IPS DF 4.7 (cell line): ENCODE data around the gene PGC.

Experiments
- DNase-seq: peaks from one replicate; pipeline ENCODE4 v3.0.0-alpha.2; 2013; ENCODE audit warnings: low spot score; ENCODE audit errors: extremely low read depth

PGC gene

GRCh38 chr6:41747256-41748101 is at the start of gene PGC:
Gene PGC, minus strand, starts transcription at chr6:41747397. Its CDS starts 63 bp downstream, at chr6:41747334.
- no peak for DNase-seq

- no peak for DNase-seq
These were observed 49.3 kb upstream of the PGC start for GRCh38 chr6:41796474-41796873.

DNA sequence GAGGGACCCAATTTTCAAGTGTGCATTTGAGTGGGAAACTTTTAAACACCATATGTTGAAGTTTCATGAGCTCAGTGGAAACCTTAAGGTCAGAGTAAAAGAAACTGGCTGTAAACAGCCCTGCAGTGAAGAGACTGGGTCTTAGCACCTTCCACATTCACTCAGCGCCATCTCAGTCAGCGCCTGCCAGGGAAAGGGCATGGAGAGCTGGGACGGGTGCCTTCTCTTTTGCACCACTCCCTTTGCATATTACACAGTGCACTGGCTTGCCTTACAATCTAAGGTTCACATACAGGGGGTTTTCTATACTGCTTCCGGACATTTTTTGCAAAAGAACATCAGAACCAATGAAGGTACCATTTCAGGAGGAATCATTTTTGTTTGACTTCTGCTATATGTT is 44.8 kb upstream of the PGC start:
- no peak for DNase-seq

DNA sequence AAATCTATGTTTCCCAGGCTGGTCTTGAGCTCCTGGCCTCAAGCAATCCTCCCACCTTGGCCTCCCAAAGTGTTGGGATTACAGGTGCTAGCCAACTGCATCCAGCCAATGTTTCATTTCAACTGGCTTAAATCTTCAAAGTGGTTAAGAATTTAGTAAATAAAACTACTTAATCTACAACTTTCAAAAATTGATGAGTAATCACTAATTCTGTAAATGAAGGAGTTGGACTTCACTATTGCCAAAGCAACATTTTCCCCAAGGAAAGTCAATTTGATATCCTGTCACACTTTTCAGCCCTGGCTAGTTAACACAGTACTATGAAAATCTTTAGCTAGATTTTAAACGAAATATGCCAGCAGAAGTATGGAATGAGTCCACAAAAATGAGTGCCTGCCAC is 44.1 kb upstream of the PGC start:
- no peak for DNase-seq

DNA sequence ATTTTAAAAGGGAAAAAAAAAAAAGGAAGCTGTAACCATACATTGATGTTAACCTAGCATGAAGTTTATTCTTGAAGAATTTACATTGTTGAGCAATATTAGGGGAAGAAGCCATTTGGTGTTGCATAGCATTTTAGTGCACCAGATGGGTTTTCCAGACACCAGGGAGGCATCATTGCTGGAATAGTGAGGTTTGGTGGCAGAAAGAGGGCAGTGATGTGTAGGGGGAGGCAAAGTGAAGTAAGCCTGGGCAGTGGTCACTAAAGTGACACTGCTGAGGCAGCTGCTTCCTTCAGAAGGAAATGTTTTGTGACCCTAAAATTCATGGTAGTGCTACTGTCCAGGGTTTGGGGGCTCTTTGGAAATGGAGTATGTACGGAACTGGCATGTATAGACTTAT is 42.8 kb upstream of the PGC start:
- DNase-seq = no peak

- DNase-seq = no peak
These were observed 42.2 kb upstream of the PGC start for GRCh38 chr6:41789390-41789724.

DNA sequence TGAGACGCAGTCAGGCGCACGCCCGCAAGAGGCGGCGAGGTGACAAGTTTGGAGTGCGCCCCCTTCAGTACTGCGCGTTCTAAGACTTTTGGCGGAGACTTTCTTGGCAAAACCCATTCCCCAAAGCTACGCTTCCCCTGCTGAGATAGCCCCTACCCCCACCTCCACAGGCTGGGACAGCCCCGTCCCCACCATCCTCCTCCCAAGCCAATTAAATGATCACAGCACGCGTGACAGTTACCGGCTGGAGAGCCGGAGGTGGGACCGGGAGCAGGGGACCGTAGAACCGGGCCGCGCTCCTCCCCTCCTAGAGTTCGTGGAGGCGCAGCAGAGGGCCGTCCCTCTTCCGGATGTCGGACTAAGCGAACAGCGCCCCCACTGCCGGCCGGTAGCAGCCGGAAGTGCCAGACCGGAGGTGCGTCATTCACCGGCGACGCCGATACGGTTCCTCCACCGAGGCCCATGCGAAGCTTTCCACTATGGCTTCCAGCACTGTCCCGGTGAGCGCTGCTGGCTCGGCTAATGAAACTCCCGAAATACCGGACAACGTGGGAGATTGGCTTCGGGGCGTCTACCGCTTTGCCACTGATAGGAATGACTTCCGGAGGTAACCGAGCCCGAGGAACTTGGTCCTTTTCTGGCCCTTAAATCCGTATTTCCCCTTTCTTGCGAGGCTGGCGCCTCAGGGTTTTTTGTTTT is 40.2 kb upstream of the PGC start, which contains the start of gene TOMM6:
Gene TOMM6, plus strand, starts transcription at position 476 of the 699 bp plus-strand sequence. Its CDS starts 4 bp downstream, at position 480.
- no peak for DNase-seq

DNA sequence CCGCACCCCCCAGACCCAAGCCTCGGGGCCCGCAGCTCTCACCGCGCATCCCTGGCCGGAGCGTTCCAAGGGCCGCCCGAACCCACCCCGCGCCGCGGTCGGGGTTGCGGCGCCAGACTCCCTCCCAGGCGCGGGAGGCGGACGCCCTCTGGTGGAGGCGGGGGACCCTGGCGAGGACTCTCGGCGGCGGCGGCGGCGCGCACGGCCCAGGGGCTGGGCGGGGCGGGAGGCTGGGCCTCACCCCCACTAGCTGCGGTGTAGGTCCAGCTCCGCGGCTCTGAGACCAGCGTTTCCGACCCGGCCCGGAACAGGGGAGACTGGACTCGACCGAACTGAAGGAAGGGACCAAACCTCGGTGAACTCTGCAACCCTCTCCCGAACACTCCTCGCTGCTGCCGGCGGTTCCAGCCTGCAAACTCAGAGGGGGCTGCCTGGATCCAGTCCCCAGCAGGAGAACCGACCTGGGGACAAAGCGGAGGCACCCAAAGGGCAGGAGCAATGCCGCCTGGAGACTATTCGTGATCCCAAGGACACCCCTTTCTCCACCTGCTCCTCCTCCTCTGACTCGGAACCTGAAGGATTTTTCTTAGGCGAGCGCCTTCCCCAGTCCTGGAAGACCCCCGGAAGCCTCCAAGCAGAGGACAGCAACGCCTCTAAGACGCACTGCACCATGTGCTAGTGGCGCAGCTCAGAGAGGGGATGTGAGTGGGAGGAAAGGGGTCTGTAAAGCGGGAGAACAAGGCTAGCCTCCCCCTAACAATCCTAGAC is 39.4 kb upstream of the PGC start:
- DNase-seq = no peak

- no peak for DNase-seq
These were observed 38.7 kb upstream of the PGC start for GRCh38 chr6:41785689-41786450.

GRCh38 chr6:41785254-41785653 is 38.1 kb upstream of the PGC start:
- no peak for DNase-seq

DNA sequence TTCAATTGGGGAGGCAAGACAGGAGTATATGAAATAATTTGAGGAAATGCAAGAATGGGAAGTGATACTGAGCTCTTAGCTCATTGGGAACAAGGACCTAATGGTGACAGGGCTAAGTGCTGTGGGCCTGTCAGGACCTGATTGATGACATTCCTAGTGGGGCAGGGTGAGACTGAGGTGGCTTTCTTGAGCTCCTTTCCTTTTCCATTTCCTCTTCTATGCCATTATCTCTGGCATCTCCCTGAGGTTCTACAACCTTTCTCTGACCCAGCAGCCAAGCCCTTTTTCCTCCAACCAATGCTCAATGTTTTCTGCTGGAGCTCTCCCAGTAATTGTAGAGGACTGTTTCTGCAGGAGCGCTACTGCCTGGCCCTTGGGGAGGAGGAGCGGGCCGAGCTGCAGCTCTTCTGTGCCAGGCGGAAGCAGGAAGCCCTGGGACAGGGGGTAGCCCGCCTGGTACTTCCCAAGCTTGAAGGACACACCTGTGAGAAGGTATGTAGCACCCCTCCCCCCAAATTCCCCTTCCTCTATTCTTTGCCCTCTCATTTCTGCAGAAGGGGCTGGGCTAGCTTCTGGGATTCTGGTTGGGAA is 37.5 kb upstream of the PGC start:
- DNase-seq = no peak

DNA sequence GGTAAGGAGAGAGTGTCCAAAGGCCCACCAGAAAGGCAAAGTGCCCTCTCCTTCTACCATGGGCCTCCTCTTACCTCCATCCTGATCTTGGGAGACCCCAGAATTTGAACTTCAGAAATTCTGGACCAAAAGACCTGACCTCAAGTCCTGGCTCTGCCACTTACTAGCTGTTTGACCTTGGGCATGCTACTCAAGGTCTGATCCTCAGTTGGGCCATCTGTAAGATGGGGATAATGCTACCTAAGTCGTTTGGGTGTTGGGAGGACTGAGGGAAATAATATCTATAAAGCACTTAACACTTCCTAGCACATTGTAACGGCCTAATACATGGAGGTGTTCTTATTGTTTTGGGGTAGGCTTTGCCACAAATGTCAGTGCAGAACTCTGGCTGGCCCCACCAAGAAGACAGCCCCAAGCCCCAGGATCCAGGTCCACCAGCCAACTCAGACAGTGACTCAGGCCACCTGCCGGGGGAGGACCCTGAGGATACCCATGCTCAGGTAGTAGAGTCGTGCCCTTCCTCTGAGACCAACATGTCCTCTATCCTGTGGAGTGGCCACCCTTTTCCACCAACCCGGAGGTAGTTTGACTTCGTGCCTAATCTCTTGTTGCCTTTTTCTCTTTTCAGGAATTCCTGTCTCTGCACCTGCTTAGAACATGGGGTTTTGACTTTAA is 36.0 kb upstream of the PGC start:
- no peak for DNase-seq

DNA sequence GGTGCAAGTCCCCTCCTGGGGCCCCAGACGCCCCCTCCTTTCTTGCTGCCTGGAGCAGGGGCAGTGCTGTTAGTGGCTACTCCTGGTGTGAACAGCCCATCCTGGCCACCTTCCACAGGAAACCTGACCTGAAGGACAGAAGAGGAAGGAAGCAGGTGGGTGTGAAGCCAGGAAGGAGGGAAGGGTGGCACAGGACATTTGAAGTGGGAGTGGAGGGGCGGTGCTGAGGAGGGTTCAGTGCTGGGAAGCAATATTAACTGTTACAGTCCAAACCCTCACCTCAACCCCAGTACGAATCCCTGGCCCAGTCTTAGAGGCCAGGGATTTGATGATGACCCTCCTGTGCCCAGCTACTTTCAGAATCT is 34.2 kb upstream of the PGC start:
- DNase-seq = no peak

DNA sequence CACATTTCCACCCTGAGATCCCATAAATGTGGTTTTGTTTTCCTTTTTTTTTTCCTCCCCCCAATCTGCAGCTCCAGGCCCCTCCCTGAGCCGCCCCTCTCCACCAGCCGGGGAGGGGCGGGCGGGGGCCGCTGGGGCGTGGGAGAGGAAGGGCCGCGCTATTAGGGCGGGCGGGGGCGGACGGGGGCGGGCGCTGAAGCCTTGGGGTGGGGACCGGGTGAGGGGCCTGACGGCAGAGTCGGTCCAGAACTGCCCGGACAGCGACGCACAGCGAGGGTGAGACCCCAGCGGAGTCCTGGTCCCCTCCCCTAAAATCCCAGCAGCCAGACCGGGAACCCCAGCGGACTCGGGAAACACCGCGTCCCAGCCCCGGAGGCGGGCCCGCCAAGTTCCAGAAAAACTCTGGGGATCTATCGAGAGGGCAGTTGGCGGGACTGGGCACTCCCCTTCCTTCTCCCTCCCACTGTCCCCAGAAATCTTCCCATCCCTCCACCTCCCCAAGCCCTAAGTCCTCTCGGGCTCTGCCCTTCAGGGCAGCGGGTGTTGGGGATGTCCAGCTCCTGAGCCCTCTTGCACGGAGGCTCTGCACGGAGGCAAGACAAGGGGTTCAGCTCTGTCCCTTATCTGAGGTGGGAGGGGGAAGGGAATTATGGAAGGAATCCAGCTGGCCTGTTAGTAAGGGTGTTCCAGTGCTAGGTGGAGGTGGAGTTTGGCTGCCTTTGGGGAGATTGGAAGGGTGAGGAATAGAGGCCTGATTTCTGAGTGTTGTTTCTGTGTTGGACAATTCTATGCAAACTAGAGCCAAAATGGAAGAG is 33.6 kb upstream of the PGC start, which contains the start of gene PRICKLE4:
Gene PRICKLE4, plus strand, starts transcription at position 232 of the 815 bp plus-strand sequence. CDS start 2,692 bp downstream, outside the sequence.
- DNase-seq = no peak

DNA sequence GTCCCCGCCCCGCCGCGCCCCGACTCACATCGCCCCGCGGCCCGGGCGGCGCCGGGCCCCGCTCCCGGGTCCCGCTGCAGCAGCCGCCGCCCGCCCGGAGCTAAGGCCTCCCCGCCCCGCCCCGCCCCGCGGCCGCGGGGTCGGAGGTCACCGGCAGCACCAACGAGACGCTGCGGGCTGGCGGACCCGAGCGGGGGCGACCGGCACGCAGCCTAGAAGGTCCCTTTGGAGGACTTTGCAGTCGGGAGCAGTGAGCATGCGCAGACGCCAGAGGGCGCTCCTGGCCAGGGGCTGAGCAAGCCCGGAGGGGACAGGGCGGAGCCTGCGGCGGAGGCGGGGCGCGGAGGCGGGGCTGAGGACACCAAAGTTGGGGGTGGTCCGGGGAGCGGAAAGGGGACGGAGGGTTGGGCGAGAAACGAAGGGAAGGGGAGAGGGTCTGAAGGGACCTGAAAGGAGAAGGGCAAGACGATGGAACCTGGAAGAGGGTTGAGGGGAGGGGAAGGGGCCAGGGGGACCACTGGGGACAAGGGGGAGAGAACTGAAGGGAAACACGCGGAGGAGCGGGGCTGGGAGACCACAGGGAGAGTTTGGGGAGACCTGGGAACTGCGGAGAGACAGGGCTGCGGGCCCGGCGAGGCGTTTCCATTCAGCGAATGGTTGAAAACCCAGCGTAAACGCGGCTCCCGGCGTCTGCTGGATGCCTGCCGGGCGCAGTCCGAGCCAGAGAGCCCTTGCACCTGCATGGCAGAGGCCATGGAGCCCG is 32.8 kb upstream of the PGC start, which contains the start of gene FRS3:
Gene FRS3, minus strand, starts transcription at position 113 of the 763 bp plus-strand sequence. CDS start 2,913 bp downstream, outside the sequence.
- DNase-seq = no peak

- DNase-seq = no peak
These were observed 32.1 kb upstream of the PGC start for GRCh38 chr6:41779336-41779735.

GRCh38 chr6:41778895-41779294 is 31.7 kb upstream of the PGC start:
- no peak for DNase-seq

DNA sequence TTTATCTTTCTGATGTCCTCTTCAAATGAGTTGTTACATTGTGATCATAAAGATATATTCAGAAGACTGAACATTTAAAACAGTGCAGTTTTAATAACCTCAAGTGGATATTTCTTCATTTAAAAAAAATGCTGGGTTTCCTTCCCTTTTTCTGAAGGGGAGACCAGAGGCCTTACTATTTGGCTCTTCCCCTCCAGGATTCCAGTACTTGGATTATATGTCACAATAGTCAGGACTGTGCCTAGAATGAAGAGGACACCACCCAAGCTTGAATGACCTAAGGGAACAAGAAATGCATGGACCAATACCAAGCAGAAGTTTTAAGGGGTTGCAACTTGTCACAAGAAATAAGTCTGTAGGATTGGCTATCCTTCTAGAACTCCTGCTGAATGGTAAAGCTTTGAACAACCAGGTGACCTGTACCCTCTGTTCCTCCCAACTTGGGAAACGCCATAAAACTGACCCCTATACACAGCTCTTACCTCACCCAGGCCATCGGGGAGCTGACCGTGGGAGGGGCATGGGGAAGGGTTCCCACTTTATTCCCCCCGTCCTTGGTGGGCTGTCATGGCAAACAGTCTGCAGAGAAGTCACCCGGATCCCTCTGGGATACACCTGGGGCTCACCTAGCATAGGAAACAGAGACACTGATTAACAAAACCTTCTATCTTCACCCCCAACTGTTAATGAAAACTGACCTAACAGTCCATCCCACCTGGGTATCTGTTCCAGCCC is 30.5 kb upstream of the PGC start:
- no peak for DNase-seq
